ENCODE measurements around the gene TMEM40.
"Not testable (repeated sequence)": the region's sequence is repeated elsewhere in the genome, so short reads cannot be mapped to it uniquely, and the experiment has no call there.

Gene TMEM40, protein sequence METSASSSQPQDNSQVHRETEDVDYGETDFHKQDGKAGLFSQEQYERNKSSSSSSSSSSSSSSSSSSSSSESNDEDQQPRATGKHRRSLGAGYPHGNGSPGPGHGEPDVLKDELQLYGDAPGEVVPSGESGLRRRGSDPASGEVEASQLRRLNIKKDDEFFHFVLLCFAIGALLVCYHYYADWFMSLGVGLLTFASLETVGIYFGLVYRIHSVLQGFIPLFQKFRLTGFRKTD

DNA sequence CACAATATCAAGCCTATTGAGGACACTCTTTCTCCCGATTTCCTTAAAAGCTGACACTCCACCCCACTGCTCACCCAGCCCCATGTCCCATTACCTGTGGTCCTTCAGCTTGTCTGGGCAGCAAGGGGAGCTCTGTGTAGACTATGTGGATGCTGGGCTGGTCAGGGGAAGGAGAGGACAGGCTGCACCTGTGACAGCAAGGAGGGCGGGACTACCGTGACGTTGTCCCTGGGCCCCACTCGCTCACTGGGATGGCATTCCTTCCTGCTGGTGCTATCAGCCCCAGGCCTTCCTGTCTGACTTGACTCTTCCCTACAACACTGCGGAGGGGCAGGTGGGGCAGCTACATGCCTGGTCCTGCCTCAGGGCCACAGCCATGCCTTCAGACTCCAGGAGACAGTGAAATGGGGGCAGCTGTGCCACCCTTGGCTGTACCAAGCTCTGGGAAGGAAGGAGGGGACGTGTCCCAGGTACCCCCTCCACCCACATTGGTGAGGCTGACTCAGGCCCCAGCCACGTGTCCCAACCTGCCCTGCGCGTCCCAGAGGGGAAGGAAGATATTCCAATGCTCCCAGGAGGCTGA is at the start of gene TMEM40:
Gene TMEM40 (minus strand): TSS at position 163 of the 583 bp plus-strand sequence. CDS start 9,427 bp downstream, outside the sequence.
- DNase-seq (ENCODE audit: low spot score): no peak

DNA sequence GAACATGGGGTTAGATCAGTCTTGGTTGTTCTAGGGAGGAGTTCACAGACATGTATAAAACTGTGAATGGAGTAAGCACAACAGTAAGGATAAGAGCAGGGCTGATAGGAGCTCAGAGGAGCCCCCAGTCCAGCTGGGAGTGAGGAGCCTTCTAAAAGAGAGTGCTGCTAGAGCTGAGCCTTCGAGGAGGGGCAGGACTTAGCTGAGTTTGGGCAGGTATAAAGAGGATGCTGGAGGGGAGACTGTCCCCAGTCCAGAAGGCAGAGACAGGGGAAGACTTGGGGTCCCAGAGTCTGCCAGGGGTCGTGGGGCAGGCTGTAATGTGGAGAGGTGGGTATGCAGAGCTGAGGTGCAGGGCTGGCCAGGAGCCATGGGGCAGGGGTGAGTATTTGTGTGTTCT is 49.5 kb upstream of the TMEM40 start:
- DNase-seq (ENCODE audit: low spot score): no peak

DNA sequence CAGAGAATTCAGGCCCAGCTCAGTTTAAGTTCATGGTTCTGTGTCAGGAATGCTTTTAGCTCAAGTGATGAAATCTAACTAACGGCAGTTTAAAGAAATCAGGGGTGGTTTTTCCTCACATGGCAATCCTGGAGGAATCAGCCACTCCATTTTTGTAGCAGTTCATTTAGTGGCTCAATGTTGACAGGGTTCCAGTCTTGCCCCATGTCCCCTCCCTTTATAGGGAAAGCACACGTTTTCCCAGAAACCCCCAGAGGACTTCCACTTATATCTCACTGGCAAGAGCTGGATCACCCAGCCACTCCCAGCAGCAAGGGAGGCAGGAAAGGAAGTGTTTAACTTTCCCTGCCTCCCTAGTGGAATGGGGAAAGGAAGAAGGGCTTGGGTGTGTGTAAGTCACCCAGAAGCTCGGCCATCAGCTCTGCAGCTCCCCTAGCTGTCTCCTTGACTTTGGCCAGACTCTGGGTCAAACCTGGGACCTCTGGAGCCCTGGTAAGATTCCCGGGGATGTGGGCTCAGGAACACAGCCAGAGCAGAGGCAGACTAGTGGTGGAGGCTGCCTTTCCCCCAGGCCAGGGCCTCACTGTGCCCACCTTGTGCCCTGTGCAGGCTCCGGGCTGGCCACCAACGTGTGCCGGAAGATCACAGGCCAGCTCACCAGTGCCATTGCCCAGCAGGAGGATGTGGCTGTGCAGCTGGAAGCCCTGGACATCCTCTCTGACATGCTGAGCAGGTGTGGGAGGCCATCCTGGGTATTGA is 48.7 kb upstream of the TMEM40 start:
- DNase-seq (ENCODE audit: low spot score): no peak

DNA sequence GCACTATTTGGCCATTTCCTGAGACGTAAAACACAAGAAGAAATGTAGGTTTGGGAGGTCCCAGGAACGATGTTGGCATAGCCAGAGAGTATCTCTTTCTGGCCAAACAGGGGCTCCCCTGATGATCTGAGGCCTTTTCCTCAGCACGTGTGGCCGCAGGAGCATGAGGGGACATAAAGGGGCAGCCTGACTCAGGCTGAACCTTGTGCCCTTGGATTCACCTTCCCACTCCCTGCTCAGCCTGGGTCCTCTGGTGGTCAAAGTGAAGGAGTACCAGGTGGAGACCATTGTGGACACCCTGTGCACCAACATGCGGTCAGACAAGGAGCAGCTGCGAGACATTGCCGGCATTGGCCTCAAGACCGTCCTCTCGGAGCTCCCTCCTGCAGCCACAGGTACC is 48.0 kb upstream of the TMEM40 start:
- DNase-seq (ENCODE audit: low spot score): no peak

DNA sequence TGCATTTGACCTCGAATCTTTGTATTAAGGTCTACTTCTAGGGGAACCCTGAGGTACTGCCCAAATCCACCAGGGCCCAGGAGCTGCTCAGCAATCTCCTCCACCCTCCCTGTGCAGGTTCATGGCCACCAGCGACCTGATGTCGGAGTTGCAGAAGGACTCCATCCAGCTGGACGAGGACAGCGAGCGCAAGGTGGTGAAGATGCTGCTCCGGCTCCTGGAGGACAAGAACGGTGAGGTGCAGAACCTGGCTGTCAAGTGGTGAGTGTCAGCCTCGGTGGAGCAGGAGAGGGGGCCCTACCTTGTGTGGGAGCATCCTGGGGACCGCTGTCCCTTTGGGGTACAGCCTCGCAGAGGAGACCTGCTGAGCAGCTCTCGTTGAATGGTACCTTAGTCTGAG is 44.3 kb upstream of the TMEM40 start:
- DNase-seq (ENCODE audit: low spot score): no peak

DNA sequence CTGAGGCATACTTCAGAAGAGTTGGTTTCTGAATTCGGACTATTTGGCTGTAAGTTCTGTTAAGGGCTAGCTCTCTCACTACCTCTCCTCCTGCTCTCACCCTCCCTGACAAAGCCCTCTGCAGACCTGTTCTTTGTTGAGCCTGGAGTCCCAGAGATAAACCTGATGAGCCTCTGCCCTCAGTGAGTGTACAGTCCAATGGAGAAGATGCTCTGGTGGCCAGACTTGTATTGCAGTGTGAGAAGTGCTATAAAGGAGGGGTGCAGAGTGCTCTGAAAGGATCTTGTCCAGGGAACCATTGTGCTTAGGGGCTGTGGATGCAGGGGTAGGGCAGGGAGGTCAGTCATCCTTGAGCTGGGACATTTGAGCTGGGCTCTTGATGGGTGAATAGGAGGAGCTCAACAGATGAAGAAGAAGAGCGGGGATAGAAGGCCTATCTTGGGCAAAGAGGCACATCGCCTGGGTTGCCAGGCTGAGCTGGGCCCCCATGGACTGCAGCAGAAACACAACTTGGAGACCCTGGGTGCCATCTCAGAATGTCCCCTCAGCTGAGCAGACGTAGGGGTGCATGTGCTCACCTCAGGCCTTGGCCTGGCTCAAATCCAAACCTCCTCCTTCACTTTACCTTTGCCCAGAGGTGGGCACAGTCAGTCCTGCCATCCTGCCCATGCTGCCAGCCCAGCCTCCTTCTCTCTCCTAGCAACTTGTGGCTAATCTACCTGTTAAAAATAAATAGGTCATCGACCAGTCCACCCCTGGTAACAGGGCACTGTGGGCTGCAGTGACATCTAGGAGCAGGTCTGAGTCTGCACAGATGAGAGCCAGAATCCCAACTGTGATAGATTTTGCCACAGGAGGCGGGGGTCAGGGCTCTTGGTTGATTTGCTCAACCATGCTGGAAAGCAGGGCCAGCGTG is 40.7 kb upstream of the TMEM40 start:
- DNase-seq (ENCODE audit: low spot score): no peak

DNA sequence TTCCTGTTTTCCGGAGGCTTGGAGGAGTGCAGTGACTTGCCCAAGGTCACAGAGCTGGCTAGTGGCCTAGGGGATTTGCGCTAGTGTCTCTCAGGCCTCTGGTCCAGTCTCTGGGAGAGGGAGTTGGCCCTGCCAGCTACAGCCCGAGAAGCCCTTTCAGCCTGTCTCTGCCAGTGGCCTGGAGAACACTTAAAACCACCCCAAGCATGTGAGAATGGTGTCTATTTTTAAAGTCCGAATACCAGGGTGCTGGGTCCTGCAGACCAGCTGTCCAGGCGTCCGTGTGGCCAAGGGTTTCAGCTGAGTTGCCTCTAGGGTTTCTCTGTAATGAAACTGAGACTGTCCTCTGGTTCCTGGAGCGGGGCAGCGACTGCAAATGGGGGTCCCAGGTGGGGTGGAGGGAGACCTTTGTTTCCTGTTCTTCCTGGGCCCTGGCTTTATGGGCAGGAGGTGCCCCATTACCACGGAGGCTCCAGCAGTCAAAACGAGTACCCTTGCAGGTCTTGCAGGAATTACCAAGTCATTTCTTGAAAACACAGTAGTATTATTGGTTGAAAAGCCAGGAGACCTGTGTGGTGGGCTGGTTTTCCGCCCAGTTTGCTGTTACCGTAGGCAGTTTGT is 39.6 kb upstream of the TMEM40 start:
- no peak for DNase-seq (ENCODE audit: low spot score)

DNA sequence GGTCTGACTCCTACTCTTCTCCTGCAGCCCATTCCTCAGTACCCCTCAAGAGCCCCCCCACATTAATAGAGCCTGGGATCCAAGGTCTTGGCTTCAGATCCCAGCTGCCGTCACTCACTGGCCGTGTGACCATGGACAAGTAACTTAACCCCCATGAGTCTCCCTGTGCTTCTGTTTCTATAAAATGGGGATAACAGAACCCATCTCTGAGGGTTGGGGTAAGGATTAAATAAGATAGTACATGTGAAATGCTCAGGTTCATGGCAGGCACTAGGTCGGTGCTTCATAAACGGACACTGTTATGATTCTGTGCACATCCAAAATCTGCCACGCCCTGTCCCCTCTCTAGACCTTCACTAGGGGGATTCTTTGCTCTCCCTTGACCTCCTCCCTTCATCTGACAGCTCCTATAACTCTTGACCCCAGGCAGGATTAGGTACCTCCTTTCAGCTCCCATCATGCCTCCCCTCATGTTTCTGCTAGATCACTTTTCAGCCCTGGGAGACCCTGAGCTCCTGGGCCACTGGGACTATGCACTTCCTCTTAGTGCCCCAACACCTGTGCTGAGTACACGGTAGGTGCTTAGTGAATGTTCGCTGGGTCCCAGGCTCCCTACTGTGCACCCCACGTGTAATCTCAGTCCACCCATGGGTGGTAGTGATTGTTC is 39.0 kb upstream of the TMEM40 start:
- no peak for DNase-seq (ENCODE audit: low spot score)

DNA sequence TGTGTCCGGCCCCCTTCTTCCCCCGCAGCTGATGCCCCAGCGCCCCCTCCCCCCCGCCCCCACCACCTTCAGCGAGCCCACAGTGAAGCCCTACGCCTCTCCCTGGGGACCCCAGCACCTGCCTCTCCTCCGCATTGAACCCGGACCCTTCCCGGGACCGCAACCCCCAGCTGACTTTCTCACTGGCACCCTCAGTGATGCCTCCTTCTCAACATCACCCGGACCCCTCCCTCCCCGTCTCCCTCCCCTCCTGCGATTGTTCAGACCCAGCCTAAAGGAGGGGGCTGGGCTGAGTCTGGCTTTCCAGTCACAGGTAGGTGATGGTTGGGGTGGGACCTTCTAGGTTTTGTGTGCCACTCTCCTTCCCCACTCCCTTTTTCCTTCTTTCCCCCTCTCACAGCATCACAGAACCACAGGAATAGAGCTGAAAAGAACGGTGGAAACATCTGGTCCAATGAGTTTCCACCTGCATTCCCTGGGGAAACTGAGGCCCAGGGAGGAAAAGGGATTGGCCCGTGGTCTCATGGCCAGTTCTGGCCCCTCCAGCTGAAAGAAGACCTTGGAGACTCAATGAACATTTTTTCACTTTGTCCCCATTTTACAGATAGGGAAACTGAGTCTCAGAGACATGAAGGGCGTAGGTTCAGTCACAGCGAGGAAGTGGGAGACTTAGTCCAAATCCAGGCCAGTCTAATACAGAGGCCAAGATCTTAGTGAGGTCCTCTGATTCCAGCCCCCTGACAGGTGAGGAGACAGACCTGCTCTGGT is 38.2 kb upstream of the TMEM40 start:
- no peak for DNase-seq (ENCODE audit: low spot score)

DNA sequence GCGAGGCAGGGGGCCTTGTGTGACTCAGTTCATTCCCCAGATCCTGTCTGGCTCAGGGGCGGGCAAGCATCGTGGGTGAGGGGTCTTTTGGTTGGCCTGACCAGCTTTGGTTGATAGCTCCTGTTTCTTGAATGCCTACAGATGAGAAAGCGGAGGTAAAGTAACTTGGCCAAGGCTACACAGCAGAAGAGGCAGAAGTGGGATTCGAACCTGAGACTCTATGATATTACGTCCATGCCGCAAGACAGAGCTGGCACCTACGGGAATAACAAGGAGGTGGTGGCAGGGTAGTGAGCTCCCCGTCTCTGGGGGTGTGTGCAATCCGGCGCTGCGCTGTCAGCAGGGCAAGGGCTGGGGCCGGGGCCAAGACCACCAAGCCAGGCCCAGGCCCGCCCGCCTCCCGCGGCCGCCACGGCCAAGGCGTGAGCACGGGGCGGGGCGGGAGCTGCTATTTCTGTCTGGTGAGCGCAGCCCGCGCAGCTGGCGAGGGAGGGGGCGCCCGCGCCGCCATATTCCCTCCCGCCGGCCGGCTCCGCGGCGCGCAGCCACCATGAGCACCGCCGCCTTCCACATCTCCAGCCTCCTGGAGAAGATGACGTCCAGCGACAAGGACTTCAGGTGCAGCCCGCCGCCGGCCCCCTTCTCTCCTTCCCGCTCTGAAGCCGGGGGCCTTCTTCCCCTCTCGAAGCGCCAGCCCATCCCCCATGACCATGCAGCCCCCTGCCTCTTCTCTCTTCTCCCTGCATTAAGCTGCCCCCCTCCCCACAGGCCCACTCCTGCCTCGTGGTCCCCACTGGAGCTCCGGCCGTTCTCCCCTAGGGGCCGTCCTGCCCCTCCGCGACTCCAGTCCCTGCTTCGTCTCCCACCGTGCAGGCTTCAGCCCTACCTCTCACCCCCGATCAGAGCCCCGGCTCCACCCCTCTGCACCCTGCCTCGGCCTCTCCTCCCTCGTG is 37.4 kb upstream of the TMEM40 start, which contains the start of gene CAND2:
Gene CAND2 (plus strand): TSS at position 510 of the 953 bp plus-strand sequence. CDS start 41 bp downstream, at position 551.
- DNase-seq (ENCODE audit: low spot score): peak; percentile 75

DNA sequence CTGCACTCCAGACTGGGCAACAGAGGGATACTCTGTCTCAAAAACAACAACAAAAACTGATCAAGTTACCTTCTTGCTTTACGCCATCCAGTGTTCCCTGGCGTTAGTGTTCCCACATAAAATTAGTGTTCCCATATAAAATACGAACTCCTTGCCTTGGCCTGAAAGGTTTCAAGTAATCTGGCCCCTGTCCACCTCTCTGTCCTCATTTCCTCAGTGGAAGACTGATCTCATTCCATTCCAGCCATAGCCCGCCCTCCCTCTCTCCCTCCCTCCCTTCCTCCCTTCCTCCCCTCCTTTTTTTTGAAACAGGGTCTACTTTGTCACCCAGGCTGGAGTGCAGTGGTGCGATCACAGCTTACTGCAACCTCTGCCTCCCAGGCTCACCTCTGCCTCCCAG is 34.6 kb upstream of the TMEM40 start:
- DNase-seq (ENCODE audit: low spot score): no peak

DNA sequence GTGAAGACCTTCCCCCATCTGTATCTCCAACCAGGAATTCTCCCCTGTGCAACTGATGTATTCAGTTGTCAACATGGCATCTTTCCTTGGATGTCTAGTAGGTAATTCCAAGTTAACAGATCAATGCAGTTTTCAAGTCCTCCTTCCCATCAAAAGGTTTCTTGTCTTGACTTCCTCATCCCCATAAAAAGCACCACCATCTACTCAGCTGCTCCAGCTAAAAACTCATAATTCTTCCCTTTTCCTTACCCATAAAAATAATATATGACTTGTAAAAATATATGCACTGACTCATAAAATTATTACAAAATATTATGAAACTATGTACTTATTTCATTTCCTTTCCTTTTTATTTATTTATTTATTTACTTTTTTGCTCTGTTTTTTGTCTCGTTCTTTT is 32.4 kb upstream of the TMEM40 start:
- no peak for DNase-seq (ENCODE audit: low spot score)

DNA sequence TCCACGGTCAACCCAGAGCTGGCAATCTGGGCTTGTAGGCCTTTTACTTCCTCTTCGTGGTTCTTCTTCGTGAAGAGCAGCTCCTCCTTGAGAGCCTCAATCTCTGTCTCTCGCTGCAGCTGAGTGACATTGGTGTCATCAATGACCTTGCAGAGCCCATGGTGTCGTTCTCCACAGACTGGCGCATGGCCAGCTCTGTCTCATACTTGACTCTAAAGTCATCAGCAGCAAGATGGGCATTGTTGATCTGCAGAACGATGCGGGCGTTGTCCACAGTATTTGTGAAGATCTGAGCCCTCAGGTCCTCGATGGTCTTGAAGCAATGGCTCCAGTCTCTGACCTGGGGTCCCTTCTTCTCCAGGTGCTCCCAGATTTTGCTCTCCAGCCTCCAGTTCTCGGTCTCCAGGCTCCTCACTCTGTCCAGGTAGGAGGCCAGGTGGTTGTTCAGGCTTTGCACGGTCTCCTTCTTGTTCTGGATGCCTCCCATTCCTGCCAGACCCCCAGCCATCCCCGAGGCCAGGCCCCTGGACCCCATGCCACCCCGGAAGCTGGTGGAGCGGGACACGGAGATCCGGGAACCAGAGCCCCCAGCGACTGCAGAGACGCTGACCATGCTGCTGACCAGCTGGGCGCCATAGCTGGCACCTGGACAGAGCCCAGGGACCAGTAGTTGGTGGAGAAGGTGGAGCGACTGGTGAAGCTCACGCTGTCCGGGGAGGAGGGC is 29.1 kb upstream of the TMEM40 start:
- not testable (repeated sequence) for DNase-seq (ENCODE audit: low spot score)

DNA sequence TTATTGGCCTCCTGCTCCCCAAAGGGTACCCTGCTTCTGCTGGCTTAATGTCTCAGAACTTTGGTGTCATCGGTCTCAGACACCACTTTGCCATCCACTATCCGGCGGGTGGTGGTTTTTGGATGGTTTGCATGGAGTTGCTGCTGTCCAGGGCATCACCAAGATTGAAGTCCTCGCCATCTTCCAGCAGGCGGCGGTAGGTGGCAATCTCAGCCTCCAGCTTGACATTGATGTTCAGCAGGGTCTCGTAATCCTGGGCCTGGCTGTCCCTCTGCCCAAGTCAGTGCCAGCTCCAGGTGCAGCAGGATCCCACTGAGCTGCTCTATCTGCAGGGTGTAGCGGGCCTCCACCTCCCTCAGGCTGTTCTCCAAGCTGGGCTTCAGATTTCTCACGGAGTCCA is 28.3 kb upstream of the TMEM40 start:
- DNase-seq (ENCODE audit: low spot score): peak; percentile 38

DNA sequence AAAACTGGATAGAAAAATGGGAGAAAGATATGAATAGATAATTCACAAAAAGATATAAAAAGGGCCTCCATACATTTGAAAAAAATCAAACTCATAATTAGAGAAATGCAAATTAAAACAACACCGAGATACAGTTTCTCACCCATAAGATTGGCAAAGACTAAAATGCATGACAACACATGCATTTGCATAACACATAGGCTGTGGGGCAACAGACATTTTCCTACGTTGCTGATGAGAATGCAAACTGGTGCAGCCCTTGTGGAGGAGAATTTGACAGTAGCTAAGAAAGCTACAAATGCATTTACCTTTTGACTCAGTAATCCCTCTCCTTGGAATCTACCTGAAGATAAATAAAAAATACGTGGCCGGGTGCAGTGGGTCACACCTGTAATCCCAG is 26.0 kb upstream of the TMEM40 start:
- no peak for DNase-seq (ENCODE audit: low spot score)

DNA sequence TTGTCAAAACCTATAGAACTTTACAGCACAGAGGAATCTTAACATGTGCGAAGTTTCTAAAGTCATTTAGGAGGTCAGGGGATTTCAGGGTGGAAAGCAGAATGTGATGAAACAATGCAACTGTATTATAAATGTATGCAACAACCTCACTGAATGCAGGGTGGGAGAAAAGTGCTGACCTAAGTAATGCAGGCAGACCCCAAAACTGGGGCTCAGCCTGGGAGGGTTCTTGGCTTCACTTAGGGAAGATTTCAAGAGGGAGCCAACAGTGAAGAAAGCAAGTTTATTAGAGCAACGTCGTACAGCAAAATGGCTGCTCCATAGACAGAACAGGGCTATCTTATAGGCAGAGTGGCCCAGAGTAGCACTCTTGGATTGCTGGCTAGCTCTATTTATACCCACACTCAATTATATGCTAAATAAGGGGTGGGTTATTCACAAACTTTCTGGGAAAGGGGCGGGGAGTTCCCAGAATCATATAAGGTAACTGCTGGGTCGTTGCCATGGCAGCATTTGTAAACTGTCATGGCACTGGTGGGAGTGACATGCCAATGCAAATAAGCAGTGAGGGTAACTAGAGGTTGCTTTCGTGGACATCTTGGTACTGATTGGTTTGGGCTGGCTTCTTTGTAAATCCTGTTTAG is 23.2 kb upstream of the TMEM40 start:
- DNase-seq (ENCODE audit: low spot score): no peak

DNA sequence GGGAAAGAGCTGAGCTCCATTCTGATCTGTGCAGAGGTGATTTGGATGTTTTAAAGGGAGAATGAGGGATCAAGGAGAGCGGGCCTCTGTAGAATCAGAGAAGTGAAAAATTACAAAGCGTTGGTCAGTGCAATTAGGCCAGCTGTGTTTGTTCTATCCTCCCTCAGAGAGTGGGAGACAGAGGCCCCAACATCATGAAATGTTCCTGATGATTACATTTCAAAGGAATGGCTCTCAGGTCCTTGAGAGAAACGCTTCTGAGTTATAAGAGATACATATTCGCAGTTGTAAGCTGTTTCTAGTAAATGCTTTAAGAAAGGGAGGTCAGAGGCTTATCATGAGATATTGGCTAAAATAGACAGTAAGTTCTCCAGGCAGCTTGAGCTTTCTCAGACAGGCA is 21.7 kb upstream of the TMEM40 start:
- DNase-seq (ENCODE audit: low spot score): no peak

DNA sequence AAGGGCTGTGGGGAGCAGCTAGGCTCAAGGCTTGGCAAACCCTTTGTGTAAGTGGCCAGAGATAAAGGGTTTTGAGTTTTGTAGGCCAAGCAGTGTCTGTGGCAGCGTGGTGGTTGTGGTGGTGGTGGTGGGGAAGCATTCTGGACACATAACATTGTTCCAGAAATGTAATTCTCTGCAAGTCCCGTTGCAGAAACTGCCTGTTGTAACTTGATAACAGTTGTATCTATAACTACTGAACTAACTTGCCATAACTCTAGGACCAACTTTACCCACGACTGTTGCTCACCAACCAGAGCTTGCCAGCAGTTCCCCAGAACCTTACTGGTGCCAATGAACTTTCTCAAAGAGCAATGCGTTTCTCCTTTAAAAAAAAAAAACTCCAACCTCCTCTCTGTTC is 18.1 kb upstream of the TMEM40 start:
- no peak for DNase-seq (ENCODE audit: low spot score)

All from GM03348 (cell line).